Endothelial cell of umbilical vein (primary cell): ENCODE results near the gene MXI1. TPM values are rescaled to one million over a fixed set of nuclear protein-coding genes. Genes with fewer than 3 reads are reported as not detected.

Source experiments
- BruUV-seq: library from RNA; stranded (reverse); fragments of 400-500 nt; replicated peaks from 2 replicates; lab custom pipeline; 2021; lab: Mats Ljungman, UMichigan
- CTCF ChIA-PET: fragments of 300-600, 350-600 bp; sonication (Branson Sonifier 250); formaldehyde crosslinking; loops from one replicate; lab custom pipeline; 2021; ENCODE audit warnings: antibody characterized with exemption, inconsistent platforms; lab: Charles Lee
- POLR2A ChIA-PET: fragments of 300-600, 350-600 bp; sonication (Branson Sonifier 250); formaldehyde crosslinking; loops from one replicate; lab custom pipeline; 2021; ENCODE audit warnings: antibody characterized with exemption, inconsistent platforms; lab: Charles Lee
- DNase-seq: peaks from one replicate; pipeline ENCODE4 v3.0.0-alpha.2; 2011; ENCODE audit warnings: low read depth, low spot score
- FAIRE-seq: peaks from 2 replicates; lab custom pipeline; 2011; peaks lifted over from hg19 to GRCh38; lab: Jason Lieb, UNC
- H2AFZ ChIP-seq: 2 replicates; pipeline ENCODE4 v1.6.0; 2012; ENCODE audit warnings: low read depth, low read length, control low read depth, inconsistent platforms
- H3K27ac ChIP-seq: 2 replicates; pipeline ENCODE4 v1.5.1; 2011; ENCODE audit warnings: low read depth, mild to moderate bottlenecking, control low read depth, low read length, moderate library complexity; ENCODE audit not compliant: insufficient read depth
- H3K27me3 ChIP-seq, 2 experiments: 2 replicates each; pipeline versions ENCODE4 v1.6.0 to v1.6.1; 2011; ENCODE audit warnings: low read length in 2 of 2, mixed read lengths in 1 of 2; ENCODE audit not compliant: control insufficient read depth in 2 of 2, insufficient read depth in 2 of 2
- H3K36me3 ChIP-seq, 2 experiments: 2 replicates in 1 of 2; 3 replicates in 1 of 2; pipeline ENCODE4 v1.5.1; 2011; ENCODE audit warnings: low read length in 2 of 2, mild to moderate bottlenecking in 1 of 2, moderate library complexity in 1 of 2; ENCODE audit not compliant: control insufficient read depth in 2 of 2, insufficient read depth in 2 of 2; ENCODE audit errors: extremely low read depth in 1 of 2
- H3K4me1 ChIP-seq: 3 replicates; pipeline ENCODE4 v1.5.1; 2011; ENCODE audit warnings: mild to moderate bottlenecking, low read length; ENCODE audit not compliant: control insufficient read depth, insufficient read depth; ENCODE audit errors: extremely low read depth
- H3K4me2 ChIP-seq: 2 replicates; pipeline ENCODE4 v1.6.1; 2011; ENCODE audit warnings: low read length, control low read depth, mixed read lengths; ENCODE audit not compliant: insufficient read depth
- H3K4me3 ChIP-seq, 3 experiments: fragments of 200-600 bp in 1 of 3; sonication (generic), shearing (Covaris generic) in 1 of 3; replicated peaks in 1 of 3; 2 replicates each; pipeline ENCODE4 v1.5.1; 2011 to 2016; ENCODE audit warnings: control low read depth in 3 of 3, low read length in 3 of 3, mild to moderate bottlenecking in 2 of 3, inconsistent platforms in 1 of 3, low read depth in 1 of 3, moderate library complexity in 1 of 3; ENCODE audit not compliant: insufficient read depth in 1 of 3
- H3K79me2 ChIP-seq: 2 replicates; pipeline ENCODE4 v1.6.0; 2012; ENCODE audit warnings: low read length, inconsistent platforms; ENCODE audit not compliant: control insufficient read depth, insufficient read depth
- H3K9ac ChIP-seq: replicated peaks from 2 replicates; pipeline ENCODE3; 2011; ENCODE audit warnings: low read length, control low read depth; ENCODE audit not compliant: insufficient read depth; ENCODE audit errors: extremely low read depth
- H3K9me1 ChIP-seq: replicated peaks from 3 replicates; pipeline ENCODE4 v1.6.0; 2011; ENCODE audit warnings: mild to moderate bottlenecking, low read length; ENCODE audit not compliant: control insufficient read depth, insufficient read depth; ENCODE audit errors: extremely low read depth
- H3K9me3 ChIP-seq: replicated peaks from 2 replicates; pipeline ENCODE4 v1.5.1; 2012; ENCODE audit warnings: low read length, inconsistent platforms; ENCODE audit not compliant: control insufficient read depth, insufficient read depth
- H4K20me1 ChIP-seq: replicated peaks from 2 replicates; pipeline ENCODE3; 2011; ENCODE audit warnings: mild to moderate bottlenecking, low read length; ENCODE audit not compliant: control insufficient read depth, insufficient read depth; ENCODE audit errors: extremely low read depth
- EZH2 ChIP-seq: IDR thresholded peaks from 2 replicates; pipeline ENCODE4 v1.6.1; 2012; ENCODE audit warnings: borderline replicate concordance, low read depth, mild to moderate bottlenecking, moderate library complexity, low read length, inconsistent platforms; ENCODE audit not compliant: severe bottlenecking
- FOS ChIP-seq: IDR thresholded peaks from 2 replicates; pipeline ENCODE4 v1.6.1; 2011; ENCODE audit warnings: mild to moderate bottlenecking, low read length, moderate library complexity, borderline replicate concordance; ENCODE audit not compliant: insufficient read depth
- GATA2 ChIP-seq: IDR thresholded peaks from 2 replicates; pipeline ENCODE4 v1.7.0; 2011; ENCODE audit warnings: low read depth, mild to moderate bottlenecking, moderate library complexity, mixed read lengths, low read length; ENCODE audit not compliant: insufficient read length, insufficient read depth
- JUN ChIP-seq: IDR thresholded peaks from 2 replicates; pipeline ENCODE4 v1.6.1; 2011; ENCODE audit warnings: borderline replicate concordance, low read depth; ENCODE audit not compliant: insufficient read length, insufficient read depth
- MYC ChIP-seq: IDR thresholded peaks from one replicate; pipeline ENCODE4 v1.6.1; 2011; ENCODE audit warnings: mild to moderate bottlenecking, low read depth, low read length
- POLR2A ChIP-seq: IDR thresholded peaks from 2 replicates; pipeline ENCODE4 v1.6.1; 2012; ENCODE audit warnings: low read depth, mild to moderate bottlenecking, control low read depth, low read length
- POLR2AphosphoS5 ChIP-seq: IDR thresholded peaks from 2 replicates; pipeline ENCODE4 v1.6.1; 2012; ENCODE audit warnings: low read depth, mild to moderate bottlenecking, control low read depth, low read length, moderate library complexity; ENCODE audit not compliant: insufficient read depth
- dilution Hi-C: fragments of 300-500 bp; cut with MboI; formaldehyde crosslinking; loops from one replicate; pipeline ENCODE4 v1.15.0; 2019; ENCODE audit warnings: low sequenced_read_pairs; ENCODE audit not compliant: extremely low pct_ligation_motif_present
- intact Hi-C: fragments of 100-400 bp; cut with micrococcal nuclease; formaldehyde crosslinking; loops from one replicate; pipeline ENCODE4 v1.10.0; 2022
- polyA plus RNA-seq, 4 experiments: library from polyadenylated mRNA; depleted of rRNA in 3 of 4; stranded (reverse) in 3 of 4; unstranded in 1 of 4; fragments of >200 nt; gene quantifications; 2 replicates each; pipeline versions ENCODE4 v1.2.1 to v1.2.3, GENCODE V29; 2011 to 2012; ENCODE audit warnings: missing spikeins in 1 of 4
- total RNA-seq: library from RNA; stranded (reverse); gene quantifications from 2 replicates; pipeline ENCODE4 v1.2.3, GENCODE V29; 2021
- TF ChIP-seq, protein P1 (sequence below): IDR thresholded peaks from 2 replicates; pipeline ENCODE4 v1.6.1; 2011; ENCODE audit not compliant: insufficient read depth, insufficient read length
- TF ChIP-seq, protein P2 (sequence below), 2 donors: IDR thresholded peaks; 1 replicate in 1 of 2; 2 replicates in 1 of 2; pipeline ENCODE4 v1.5.1; 2011; ENCODE audit warnings: low read length in 2 of 2, mild to moderate bottlenecking in 2 of 2, moderate library complexity in 2 of 2, control low read depth in 1 of 2, inconsistent platforms in 1 of 2, low read depth in 1 of 2; ENCODE audit not compliant: insufficient read depth in 1 of 2; ENCODE audit errors: extremely low read depth in 1 of 2

MXI1 gene
- total and polyA plus RNA-seq, 2 donors (not counting 3 experiments of a cell fraction or from before 2014, with no cell fraction given), result 2.7 to 8.5 TPM

DNA sequence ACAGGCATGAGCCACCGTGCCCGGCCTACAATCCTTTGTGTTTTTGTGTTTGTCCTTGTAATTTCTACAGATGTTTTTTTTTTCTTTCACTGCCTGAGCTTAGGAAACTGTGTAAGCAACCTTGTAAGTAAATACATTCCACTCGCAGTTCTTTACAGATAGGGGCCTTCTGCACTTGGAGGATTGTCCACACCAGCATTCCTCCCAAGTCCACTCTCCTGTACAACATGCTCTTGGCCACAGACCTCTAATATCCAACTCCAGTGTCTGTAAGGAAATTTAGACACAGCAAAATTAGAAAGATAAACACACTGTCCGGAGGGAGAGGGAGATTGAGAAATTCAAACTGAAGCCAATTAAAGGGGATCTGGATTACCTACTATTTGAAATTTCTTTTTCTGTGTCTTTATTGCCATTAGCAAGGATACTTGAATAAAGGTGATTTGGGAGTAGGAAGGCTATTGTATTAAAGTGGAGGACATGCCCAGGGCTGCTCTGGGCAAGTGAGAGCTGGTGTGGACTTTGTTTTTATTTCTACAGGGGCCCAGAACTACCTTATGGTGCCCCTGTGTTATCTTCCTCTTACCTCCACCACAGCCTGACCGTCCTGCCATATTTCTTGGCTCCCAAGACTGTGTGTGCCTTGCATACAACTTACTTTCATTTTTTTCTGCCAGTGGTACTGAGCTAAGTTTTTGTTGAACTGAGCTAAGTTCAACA, 9.7 kb downstream of the MXI1 start:
- CTCF ChIA-PET, result interaction anchor here (1.4 kb wide), 1 partner anchor 11 kb away, joined by 3 read pairs; no protein-coding TSS in a partner anchor
- Histone ChIP-seq H3K9ac (no peak overlapping the region), H4K20me1 (no peaks in the 10 kb centered on the region), H3K27me3 (peaks cover 19 to 20% of the 10 kb centered on the region in 2 experiments), H3K4me1 (peaks cover 3% of the 10 kb centered on the region), H3K27ac (no peak overlapping the region), H3K4me2 (no peak overlapping the region), H2AFZ (no peak overlapping the region), H3K4me3 (no peak overlapping the region), H3K9me1 (no peaks in the 10 kb centered on the region), H3K9me3 (no peaks in the 10 kb centered on the region), H3K79me2 (no peaks in the 10 kb centered on the region), H3K36me3 (no peaks in the 10 kb centered on the region)
- dilution Hi-C loops, result no loop called here
- DNase-seq (no peak), FAIRE-seq (no peak)
- POLR2A ChIA-PET, result no interaction called here
- TF ChIP-seq, protein P1, sequence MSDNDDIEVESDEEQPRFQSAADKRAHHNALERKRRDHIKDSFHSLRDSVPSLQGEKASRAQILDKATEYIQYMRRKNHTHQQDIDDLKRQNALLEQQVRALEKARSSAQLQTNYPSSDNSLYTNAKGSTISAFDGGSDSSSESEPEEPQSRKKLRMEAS, result no peak
- TF ChIP-seq POLR2AphosphoS5 (no peak), MYC (no peak), JUN (no peak)
- intact Hi-C loops, result no loop called here
- BruUV-seq, result no TSS peak

DNA sequence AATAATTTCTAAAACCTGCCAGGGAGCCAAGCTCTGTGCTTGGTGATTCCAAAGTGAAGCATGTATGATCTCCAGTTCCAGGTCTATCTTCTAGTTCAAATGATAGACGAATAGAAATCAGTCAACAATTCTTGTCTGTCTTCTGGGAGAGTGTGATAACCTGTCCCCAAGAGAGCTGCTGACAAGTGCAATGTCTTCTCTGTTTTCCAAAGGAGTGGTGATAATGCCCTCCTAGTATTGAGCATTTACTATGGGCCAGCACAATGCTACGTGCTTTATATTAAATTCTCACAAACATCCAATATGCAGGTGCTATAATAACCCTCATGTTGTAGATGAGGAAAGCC, 10.2 kb downstream of the MXI1 start:
- Histone ChIP-seq H3K4me1 (peaks cover 3% of the 10 kb centered on the region), H3K4me2 (no peak overlapping the region), H3K36me3 (no peaks in the 10 kb centered on the region), H2AFZ (no peak overlapping the region), H3K9me1 (no peaks in the 10 kb centered on the region), H3K9ac (no peak overlapping the region), H3K9me3 (no peaks in the 10 kb centered on the region), H4K20me1 (no peaks in the 10 kb centered on the region), H3K27ac (no peak overlapping the region), H3K79me2 (no peaks in the 10 kb centered on the region), H3K27me3 (peaks cover 14% of the 10 kb centered on the region in 2 experiments), H3K4me3 (no peak overlapping the region)
- POLR2A ChIA-PET, result no interaction called here
- FAIRE-seq (no peak), DNase-seq (no peak)
- TF ChIP-seq, protein P1, result no peak
- no peak for TF ChIP-seq POLR2AphosphoS5
- TF ChIP-seq, protein P2, sequence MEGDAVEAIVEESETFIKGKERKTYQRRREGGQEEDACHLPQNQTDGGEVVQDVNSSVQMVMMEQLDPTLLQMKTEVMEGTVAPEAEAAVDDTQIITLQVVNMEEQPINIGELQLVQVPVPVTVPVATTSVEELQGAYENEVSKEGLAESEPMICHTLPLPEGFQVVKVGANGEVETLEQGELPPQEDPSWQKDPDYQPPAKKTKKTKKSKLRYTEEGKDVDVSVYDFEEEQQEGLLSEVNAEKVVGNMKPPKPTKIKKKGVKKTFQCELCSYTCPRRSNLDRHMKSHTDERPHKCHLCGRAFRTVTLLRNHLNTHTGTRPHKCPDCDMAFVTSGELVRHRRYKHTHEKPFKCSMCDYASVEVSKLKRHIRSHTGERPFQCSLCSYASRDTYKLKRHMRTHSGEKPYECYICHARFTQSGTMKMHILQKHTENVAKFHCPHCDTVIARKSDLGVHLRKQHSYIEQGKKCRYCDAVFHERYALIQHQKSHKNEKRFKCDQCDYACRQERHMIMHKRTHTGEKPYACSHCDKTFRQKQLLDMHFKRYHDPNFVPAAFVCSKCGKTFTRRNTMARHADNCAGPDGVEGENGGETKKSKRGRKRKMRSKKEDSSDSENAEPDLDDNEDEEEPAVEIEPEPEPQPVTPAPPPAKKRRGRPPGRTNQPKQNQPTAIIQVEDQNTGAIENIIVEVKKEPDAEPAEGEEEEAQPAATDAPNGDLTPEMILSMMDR (IDR thresholded peaks at IDR 0.05; ENCODE audit: extremely low read depth in 1 of 2, insufficient read depth in 1 of 2, low read depth in 1 of 2, low read length in 2 of 2), result no peak
- TF ChIP-seq POLR2A, result no peak
- no peak for TF ChIP-seq FOS
- TF ChIP-seq MYC, result no peak
- TF ChIP-seq GATA2, result no peak
- TF ChIP-seq JUN, result no peak
- TF ChIP-seq EZH2, result no peak
- BruUV-seq, result no TSS peak
- intact Hi-C loops (no loop called here), dilution Hi-C loops (no loop called here)
- CTCF ChIA-PET, result interaction anchor here (1.4 kb wide), 1 partner anchor 11 kb away, joined by 3 read pairs; no protein-coding TSS in a partner anchor
